CD1c-positive myeloid dendritic cell (primary cell): Measurements from ENCODE around the gene ALKBH6.
"Not testable (repeated sequence)": the region's sequence is repeated elsewhere in the genome, so short reads cannot be mapped to it uniquely, and the experiment has no call there.

ENCODE experiments used
- DNase-seq: peaks from one replicate; pipeline ENCODE4 v3.0.0-alpha.2; 2016; ENCODE audit errors: extremely low spot score

The ALKBH6 gene

DNA sequence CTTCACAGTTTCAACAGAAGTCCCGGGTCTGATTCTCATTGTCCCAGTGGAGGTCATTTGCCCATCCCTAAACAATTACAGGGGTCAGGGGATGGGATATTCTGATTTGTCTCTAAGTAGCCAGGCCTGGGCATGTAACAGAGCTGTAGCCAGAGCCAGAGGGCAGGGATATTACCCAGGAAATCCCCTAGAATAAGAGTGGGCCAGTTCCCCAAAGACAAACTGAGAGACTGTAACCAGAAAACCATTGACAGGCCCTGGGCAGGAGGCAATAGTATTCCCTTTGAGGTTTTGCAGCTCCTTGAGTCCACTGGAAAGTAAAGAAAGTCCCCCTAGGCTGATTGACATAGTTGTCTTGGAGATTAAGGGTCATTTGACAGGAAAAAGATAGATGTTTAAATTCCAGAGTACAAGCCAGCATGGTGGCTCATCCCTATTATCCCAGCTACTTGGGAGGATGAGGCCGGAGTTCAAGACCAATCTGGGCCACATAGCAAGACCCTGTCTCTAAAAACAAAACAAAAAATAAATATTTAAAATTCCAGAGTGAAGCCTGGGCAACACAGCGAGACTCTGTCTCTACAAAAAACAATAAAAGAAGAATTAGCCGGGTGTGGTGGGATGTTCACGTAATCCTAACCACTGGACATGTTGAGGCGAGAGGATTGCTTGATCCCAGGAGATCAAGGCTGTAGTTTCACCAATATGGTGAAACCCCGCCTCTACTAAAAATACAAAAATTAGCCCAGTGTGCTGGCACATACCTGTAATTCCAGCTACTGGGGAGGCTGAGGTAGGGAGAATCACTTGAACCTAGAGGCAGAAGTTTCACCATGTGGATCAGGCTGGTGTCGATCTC is 20.9 kb downstream of the ALKBH6 start:
- DNase-seq = no peak

DNA sequence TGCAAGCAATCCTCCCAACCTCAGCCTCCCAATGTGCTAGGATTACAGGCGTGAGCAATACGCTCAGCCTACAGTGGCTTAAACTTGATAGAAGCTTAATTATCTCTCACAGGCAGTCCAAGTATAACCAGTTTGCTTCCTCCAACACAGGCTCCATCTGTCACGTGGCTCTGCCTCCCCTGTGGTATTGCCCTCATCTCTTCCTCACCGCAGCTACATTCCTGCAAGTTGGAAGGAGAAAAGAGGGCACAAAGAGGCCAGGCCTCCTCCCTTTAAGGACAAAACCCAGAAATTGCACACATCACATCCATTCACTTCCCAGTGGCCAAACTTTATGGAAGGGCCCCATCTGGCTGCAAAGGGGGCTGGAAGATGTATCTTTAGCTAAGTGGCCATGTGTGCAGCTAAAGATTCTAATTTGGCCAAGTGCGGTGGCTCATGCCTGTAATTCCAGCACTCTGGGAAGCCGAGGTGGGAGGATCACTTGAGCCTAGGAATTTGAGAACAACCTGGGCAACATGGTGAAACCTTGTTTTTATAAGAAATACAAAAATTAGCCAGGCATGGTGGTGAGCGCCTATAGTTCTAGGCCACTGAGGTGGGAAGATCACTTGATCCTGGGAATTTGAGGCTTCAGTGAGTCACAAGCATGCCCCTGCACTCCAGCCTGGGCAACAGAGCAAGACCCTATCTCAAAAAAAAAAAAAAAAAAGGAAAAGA is 22.1 kb downstream of the ALKBH6 start:
- DNase-seq = no peak

DNA sequence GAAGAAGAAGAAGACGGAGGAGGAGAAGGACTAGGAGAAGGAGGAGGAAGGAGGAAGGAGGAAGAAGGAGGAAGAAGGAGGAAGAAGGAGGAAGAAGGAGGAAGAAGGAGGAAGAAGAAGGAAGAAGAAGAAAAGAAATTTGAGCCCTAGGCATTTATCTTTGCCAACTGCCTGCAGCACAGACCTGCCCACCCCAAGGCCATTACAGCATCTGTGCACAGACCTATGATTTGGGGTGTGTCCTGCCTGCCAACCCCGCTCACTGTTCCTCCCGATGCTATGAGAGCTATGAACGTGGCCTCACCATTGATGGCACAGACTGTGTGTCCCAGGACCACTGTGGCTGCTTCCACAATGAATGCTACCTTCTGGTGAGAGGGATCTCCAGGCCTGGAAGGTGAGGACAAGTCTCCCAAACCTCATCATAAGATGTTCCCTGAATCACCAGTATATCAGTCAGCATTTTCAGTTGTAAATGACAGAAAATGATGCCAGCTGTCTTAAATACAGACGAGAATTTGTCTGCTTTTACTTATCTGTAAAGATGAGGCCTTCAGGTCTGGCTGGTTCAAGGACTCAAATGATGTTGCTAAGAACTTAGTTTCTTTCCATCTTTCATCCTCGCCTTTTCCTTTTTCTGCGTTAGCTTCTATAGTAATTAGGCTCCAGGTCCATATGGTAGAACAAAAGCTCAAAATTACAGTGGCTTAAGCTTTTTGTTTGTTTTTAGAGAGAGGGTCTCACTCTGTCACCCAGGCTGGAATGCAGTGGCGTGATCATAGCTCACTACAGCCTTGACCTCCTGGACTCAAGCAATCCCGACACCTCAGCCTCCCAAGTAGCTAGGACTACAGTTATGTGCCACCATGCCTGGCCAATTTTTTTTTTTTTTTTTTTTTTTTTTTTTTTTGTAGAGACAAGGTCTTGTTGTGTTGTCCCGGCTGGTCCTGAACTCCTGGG is 23.0 kb downstream of the ALKBH6 start:
- DNase-seq = no peak

DNA sequence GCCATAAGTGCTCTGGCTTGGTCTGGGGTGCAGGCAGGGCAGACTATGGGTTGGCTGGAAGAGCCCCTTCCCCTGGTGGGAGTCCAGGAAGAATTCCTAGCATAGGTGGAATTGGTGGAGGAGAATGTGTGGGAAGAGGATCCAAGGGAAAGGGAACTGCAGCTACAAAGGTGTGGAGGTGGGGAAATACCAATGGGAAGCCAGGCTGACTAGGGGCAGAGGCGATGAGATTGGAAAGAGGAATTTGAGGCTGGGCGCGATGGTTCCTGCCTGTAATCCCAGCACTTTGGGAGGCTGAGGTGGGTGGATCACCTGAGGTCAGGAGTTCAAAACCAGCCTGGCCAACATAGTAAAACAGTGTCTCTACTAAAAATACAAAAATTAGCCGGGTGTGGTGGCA is 23.9 kb downstream of the ALKBH6 start:
- DNase-seq = no peak

DNA sequence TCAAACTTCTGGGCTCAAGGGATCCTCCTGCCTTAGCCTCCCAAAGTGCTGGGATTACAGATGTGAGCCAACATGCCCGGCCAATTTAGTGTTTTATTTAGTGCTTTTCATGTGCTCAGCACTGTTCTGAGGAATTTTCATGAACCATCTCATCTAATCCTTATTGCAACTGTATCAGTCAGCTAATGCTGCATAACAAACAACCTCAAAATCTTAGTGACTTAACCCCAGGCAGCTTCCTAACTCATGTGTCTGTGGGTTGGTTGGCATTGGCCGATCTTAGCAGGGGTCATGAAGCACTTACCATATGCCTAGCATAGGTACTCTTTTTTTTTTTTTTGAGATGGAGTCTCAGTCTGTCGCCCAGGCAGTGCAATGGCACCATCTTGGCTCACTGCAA is 25.2 kb downstream of the ALKBH6 start:
- DNase-seq = no peak

DNA sequence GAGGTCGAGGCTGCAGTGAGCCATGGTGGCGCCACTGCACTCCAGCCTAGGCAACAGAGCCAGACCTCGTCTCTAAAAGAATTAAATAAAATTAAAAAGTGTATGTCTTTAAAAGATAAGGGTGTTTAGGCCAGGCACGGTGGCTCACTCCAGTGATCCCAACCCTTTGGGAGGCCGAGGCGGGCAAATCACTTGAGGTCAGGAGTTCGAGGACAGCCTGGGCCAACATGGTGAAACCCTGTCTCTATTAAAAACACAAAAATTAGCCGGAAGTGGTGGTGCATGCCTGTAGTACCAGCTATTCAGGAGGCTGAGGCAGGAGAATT is 26.5 kb downstream of the ALKBH6 start:
- DNase-seq = no peak

DNA sequence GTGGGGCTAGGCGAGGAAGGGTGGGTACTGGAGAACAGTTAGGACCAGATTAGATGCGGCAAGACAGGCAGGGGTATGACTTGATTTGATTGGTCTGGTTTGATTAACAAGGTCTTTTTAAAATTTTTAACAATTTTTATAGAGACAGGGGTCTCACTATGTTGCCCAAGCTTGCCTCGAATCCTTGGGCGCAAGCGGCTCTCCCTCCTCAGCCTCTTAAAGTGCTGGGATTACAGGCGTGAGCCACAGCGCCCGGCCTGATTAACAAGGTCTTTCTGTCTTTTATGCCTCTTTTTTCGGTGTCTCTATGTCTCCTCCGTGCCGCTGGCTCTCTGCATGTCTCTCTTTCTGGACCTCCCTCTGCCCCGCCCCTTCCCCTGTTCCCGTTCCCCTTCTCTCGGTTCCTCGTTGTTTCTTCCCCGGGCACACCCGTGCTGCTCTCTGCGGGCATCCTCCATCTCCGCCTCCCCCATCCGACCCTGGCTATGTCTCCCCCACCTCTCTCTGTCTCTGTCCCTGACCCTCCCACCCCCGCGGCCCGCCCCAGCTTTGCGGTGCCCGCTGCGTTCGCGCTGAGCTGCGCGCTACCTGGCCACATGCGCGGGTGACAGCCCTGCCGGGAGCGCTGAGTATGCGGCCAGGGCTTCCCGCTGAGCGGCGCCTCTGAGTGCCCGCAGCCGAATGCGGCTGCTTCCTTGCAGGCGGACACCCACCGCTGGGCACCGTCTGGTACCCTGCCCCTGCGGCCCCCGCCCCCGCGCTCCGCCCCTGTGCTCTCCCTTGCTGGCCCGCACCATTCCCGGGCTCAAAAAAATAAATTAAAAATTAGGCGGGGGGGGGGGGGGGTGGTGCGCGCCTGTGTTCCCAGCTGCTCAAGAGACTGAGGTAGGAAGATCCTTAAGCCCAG is 27.1 kb downstream of the ALKBH6 start:
- DNase-seq = peak; percentile 73

DNA sequence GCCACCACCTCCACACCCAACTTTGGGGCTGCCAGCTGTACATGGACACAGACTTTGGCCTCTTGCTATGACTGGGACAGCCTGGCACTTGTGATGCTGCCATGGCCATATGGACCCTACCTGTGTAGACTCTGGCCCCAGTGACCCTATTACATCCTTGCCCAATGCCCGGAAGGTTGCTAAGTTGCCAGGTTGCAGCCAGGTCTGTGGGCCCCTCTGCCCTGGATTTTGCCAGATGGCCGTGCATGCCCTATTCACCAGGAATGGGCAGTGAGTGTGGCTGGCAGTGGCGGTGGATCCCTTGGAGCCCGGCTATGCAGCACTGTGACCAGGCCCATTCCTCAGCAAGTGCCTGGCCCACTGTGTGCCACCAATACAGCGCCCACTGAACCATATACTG is 27.9 kb downstream of the ALKBH6 start:
- DNase-seq = no peak

DNA sequence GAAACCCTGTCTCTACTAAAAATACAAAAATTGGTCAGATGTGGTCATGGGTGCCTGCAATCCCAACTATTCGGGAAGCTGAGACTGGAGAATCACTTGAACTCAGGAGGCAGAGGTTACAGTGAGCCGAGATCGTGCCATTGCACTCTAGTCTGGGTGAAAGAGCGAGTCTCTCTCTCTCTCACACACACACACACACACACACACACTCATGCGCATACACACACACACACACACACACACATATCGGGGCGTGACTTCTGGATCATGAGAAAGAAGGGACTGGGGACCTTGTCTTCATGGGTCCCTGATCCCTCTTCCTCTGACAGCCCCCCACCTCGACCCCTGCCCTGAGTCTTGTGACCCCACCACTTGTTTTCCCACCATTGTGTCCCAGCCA is 30.8 kb downstream of the ALKBH6 start:
- DNase-seq = no peak

DNA sequence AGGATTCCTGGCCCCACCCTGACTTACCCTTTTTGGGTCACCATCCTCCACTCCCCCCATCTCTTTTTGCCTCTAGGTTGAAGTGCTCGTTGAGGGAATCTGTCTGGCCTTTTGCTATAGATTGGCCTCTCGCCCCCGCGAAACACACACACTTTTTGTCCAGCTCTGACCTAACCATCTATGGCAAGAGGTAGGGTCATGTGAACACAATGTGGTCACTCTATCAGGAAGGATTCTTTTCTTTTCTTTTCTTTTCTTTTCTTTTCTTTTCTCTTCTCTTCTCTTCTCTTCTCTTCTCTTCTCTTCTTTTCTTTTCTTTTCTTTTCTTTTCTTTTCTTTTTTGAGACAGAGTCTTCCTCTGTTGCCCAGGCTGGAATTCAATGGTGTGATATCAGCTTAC is 33.0 kb downstream of the ALKBH6 start:
- not testable (repeated sequence) for DNase-seq

DNA sequence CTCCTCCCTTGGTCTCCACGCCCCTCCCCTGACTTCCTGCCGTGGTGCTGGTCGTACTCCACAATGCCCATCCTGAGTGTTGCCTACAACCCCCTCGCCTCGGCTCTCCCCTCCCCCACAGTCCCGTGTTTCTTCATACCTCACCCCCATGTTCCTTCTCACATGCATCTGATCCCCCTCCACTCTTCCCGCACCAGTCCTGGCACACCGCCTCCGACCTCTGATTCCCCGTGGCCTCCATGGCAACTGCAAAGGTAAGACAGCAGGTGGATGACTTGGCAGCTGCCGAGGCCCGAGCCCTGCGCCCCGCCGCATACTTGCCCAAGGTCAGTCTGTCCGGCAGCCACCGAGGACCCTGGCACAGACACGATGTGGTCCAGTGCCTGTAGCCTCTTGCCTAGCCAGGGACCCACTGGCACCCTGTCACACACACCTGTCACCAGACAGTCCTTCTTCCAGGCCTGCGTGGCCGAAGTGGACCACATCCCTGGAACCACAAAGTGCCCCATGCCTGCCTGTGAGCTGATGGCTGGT is 35.1 kb downstream of the ALKBH6 start:
- DNase-seq = no peak

DNA sequence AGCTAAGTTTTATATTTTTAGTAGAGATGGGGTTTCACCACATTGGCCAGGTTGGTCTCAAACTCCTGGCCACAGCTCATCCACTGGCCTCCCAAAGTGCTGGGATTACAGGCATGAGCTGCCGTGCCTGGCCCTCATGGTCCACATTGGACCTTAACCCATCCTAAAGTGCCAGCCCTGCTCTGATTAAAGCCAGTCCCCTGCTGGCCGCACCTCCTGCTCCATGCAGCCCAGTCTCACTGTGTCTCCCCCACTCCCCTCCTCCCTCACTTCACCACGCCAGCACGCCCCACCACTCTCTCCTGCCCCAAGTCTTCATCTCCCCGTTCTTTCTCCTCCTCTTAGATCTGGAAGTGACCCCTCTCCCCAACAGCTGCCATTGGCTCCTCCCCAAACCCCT is 35.7 kb downstream of the ALKBH6 start:
- DNase-seq = no peak

DNA sequence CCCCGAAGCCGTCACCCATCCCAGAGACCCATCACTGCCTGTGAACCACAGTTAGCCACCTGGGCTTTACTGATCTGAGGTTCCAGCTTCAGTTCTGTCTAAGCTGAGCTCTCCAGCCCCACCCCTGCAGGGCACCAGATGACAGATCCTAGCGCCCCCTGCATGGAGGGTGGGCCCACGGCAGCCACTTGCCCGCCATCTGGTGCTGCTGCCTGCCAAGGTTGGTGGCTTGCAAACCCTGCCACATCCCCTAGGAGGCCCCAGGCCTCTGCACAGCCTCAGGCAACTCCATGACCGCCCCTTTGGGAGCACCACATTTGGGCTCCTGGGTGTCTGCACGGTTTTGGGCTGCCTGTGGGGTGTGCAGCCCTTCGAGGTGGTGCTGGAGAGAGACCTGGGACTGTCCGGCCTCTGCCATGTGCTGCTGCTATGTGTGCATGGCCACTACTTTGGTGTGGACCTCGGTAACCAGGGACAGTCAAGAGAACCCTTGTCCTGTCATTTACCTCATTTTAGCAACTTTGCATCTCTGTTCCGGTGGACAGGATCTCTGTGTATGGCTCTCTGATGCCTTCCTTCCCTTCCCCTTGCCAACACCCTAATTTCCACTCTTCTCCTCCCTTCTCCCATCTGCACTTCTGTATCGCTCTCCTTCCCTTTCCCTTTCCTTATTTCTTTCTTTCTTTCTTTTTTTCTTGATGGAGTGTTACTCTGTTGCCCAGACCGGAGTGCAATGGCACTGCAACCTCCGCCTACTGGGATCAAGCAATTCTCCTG is 36.4 kb downstream of the ALKBH6 start:
- DNase-seq = peak; percentile 40

DNA sequence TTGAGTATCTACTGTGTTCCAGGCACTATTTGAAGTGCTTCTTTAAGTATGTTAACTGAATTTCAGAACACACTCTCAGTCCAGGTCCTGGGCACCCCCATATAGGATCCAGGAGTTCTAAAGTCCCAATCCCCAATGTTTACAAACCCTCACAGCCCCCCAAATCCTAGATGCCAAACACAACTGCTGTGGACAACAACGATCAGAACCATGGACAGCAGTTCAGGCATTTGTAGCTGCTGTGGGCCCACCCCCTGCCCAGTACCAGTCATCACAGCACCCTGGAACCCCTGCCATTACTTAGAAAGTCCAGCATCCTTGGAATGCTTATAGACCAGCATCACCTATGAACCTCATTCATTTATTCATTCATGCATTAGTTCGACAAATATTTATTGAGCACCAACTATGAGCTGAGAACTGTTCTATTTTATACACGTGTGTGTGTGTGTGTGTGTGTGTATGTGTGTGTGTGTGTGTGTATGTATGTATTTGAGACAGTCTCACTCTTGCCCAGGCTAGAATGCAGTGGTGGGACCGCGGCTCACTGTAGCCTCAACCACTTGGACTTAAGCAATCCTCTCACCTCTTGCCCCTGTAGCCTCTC is 38.3 kb downstream of the ALKBH6 start:
- DNase-seq = peak; percentile 14

DNA sequence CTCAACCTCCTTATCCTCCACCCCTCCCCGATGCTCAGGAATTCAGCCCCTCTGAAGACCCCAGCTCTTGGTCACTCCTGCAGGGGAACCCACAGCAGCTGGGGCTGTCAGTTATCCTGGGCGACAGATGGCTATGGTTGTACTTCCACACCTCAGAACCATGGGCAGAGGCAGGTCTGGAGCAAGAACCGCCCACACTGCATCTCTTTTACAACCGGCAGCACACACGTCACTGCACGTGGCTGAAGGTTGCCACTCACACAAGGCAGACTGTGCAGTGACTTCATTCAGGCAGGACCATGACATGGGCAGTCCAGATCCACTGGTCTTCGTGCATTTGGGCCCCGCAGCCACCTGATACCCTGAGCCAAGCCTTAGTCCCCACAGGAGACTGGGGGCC is 40.5 kb downstream of the ALKBH6 start:
- DNase-seq = peak; percentile 54

DNA sequence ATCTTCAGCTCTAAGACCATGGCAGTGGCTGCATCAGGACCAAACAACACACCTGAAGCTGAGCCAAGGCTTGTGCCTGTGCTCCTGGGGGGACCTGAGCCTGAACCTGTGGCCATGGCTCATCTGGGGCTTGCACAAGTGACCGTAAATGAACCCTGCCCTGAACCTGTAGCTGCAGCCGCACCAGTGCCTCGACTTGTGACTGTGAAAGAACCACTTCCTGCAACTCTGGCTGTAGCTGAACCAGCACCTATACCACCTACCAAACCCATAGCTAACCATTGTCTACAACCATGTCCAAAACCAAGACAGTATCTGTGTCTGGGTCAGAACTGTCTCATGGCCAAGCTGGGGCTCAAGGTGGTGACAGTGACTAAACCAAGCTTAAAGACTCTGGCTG is 47.2 kb downstream of the ALKBH6 start:
- no peak for DNase-seq

DNA sequence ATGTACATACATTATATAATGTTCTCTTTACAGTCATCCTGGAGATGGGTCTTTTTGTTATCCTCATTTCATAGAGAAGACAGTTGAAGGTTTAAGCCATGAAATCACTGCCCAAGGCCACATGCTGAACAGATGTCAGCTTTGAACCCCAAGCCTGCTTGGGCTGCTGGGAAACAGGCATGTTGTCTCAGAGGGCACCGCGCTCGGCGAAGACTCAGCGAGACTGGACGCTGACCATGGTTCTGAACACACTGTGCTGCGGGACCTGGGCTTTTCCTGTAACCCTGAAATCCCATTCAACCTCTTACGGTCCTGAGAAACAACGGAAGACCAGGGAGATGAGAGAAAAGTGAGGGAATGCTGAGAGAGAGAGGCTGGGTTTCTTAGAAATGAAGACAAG is 50.5 kb downstream of the ALKBH6 start:
- peak; percentile 53 for DNase-seq

DNA sequence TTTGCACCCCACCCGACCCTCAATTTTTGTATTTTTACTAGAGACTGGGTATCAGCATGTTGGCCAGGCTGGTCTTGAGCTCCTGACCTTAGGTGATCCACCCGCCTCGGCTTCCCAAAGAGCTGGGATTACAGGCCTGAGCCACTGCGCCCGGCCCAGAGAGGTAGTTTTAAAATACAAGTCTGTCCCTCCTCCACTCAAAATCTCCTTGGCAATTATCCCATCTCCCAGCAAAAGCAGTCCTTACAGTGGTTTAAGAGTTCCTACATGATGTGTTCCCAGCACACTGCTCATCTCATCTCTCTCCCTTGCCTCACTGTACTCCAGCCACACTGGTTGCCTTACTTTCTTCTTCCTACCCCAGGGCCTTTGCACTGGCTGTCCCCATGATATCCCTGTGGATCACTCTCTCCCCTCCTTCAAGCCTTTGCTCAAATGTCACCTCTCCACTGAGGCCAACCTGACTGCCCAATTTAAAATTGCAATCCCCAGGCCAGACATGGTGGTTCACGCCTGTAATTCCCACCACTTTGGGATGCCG is 53.5 kb downstream of the ALKBH6 start:
- no peak for DNase-seq

DNA sequence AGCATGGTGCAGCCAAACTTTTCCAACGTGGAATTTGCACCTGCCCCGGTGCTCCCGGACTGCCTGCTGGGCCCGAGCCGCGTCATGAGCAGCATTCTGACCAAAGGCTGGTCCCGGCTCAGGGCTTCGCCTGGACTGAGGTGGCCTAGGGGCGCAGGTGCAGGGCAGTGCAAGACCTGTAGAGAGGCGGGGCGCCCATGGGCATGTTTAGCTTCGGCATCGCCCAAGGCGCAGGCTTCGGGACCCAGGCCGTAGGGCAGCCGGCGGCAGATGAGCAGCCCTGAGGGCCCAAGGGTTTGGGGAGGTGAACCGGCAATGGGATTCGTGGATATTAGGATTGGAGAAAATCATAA is 54.1 kb downstream of the ALKBH6 start:
- DNase-seq = no peak
